ENCODE data around the gene MBLAC1.

The MBLAC1 gene

GRCh38 chr7:100095289-100095688, 31.5 kb upstream of the MBLAC1 start:
- DNase-seq (ENCODE audit: low read depth in 1 of 2, low spot score in 1 of 2), result no peak

DNA sequence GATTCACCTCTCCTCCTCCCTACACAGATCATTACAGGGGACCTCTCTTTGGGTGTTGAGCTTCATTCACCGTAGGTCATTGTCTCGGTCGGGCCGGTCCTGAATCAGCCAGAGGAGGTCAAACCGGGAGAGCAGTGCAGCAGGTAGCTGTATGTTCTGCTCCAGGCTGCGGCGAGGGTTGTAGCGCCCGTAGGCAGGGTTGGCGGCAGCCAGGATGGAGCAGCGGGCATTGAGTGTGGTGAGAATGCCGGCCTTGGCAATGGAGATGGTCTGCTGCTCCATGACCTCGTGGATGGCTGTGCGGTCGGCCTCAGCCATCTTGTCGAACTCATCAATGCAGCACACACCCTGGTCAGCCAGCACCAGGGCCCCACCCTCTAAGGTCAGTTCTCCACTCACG, 31.1 kb upstream of the MBLAC1 start:
- no peak for DNase-seq (ENCODE audit: low read depth in 1 of 2, low spot score in 1 of 2)

DNA sequence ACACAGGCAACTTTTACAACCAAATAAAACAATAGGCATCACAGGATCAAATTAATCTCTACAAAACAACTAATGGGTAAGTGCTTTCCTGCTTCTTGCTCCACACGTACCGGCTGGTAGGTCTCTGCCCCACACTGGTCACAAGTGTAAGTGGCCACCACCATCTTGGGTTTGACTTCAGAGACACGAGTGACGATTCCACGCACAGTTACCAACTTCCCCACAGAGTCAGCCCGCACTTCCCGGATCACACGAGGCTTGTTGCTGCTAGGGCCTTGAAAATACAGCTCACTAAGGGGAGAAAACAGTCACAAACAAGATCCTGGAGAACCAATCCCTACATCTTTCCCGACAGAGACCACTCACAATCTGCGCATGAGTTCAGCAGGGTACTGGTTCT, 27.9 kb upstream of the MBLAC1 start:
- DNase-seq (ENCODE audit: low read depth in 1 of 2, low spot score in 1 of 2), result no peak

DNA sequence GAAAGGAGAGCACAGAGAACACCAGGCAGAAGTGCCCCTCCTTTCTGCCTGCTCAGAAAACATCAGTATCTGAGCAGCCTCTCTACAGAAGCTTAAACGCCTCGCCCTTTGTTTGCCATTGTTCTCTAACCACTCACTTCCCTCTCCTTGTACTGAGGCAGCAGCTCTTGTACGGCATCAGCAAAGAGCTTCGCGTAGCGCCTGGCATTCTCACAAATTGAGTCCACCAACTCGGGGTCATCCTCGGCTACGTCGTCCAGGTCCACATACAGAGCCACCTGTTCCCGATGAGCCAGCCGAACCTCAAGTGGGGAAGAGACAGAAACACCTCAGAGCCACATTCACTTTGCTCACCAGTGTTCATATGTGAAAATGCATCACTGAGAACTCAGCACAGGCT, 27.3 kb upstream of the MBLAC1 start:
- DNase-seq (ENCODE audit: low read depth in 1 of 2, low spot score in 1 of 2), result no peak

GRCh38 chr7:100100420-100101015, 26.2 kb upstream of the MBLAC1 start:
- DNase-seq (ENCODE audit: low read depth in 1 of 2, low spot score in 1 of 2), result peak; percentile 72 to 81

GRCh38 chr7:100101016-100101862, 25.5 kb upstream of the MBLAC1 start, which contains the start of the genes AP4M1 and MCM7:
TSS of gene AP4M1 (plus strand) at chr7:100101643. CDS start at chr7:100101715, 72 bp downstream.
TSS of gene MCM7 (minus strand) at chr7:100101397. CDS start at chr7:100101294, 103 bp downstream.
- DNase-seq (ENCODE audit: low read depth in 1 of 2, low spot score in 1 of 2), result peak; percentile 89 to 97

GRCh38 chr7:100102950-100103840, 23.6 kb upstream of the MBLAC1 start:
- DNase-seq (ENCODE audit: low read depth in 1 of 2, low spot score in 1 of 2), result no peak

DNA sequence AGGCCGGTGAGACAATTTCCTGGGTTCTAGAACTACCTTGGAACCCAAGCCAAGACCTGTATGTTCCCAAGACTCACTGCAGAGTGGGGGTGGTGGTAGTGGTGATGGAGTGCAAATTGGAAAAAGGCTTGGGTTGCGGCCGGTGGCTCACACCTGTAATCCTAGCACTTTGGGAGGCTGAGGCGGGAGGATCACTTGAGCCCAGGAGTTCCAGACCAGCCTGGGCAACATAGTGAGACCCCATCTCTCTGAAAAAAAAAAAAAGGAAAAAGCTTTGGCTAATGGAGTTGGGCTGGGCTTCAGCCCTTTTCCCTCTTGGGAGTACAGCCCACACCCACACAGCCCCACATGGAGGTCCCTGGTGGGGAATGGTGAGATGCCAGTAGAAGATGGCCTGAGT, 21.2 kb upstream of the MBLAC1 start:
- no peak for DNase-seq (ENCODE audit: low read depth in 1 of 2, low spot score in 1 of 2)

- no peak for DNase-seq (ENCODE audit: low read depth in 1 of 2, low spot score in 1 of 2)
Observed at GRCh38 chr7:100106633-100107032, 20.1 kb upstream of the MBLAC1 start.

DNA sequence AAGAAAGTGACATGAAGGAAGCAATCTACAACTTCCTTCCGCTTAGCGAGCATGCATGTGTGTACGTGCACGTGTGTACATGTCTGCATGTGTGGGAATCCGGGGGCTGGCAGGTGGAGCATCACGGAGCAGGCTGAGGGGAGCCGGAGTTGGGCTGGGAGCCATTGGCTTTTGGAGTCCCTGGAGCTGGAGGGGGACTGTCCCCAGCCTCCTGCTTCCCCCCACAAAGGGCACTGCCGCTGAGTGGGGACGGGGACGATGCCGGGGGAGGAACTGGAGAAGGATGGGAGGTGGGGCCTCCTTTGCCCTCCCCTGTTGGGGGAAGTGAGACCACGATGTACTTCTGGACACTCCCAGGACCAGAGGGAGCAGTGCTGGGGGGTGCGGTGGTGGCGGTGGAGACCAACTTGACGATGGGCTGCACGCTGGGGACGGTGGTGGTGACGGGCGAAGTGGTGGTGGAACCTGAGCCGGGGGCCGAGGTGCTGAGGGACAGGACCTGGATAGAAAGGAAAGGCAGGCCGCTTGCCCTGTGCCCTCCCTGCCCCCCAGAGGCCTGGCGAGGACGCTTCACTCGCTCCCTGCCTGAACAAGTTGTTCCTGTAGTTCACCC, 19.5 kb upstream of the MBLAC1 start:
- DNase-seq (ENCODE audit: low read depth in 1 of 2, low spot score in 1 of 2), result no peak

GRCh38 chr7:100107890-100108289, 18.9 kb upstream of the MBLAC1 start:
- no peak for DNase-seq (ENCODE audit: low read depth in 1 of 2, low spot score in 1 of 2)

DNA sequence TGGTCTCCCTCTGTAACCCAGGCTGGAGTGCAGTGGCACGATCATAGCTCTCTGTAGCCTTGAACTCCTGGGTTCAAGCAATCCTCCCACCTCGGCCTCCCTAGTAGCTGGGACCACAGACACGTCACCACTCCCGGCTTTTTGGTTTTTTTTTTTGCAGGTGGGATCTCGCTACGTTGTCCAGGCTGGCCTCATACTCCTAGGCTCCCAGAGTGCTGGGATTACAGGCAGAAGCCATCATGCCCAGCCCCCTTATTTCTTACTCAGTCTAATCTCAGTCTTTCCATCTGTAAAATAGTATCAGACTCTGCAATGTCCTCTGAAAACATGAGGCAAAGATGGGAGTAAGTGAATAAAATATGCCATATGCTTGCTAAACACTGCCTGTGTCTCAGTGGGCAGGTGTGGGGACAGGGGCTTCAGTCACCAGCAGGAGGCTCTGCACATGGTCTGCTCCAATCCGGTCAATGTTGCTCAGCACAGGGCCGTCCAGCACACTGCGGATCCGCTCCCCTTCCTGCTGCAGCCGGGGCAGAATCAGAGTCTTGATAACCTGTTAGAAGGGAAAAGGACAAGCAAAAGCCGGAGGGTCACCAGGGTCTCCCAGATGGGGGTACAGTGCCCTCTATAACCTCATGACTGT, 17.1 kb upstream of the MBLAC1 start:
- DNase-seq (ENCODE audit: low read depth in 1 of 2, low spot score in 1 of 2), result no peak

GRCh38 chr7:100111156-100111555, 15.6 kb upstream of the MBLAC1 start:
- DNase-seq (ENCODE audit: low read depth in 1 of 2, low spot score in 1 of 2), result no peak

GRCh38 chr7:100111914-100112313, 14.9 kb upstream of the MBLAC1 start:
- no peak for DNase-seq (ENCODE audit: low read depth in 1 of 2, low spot score in 1 of 2)

DNA sequence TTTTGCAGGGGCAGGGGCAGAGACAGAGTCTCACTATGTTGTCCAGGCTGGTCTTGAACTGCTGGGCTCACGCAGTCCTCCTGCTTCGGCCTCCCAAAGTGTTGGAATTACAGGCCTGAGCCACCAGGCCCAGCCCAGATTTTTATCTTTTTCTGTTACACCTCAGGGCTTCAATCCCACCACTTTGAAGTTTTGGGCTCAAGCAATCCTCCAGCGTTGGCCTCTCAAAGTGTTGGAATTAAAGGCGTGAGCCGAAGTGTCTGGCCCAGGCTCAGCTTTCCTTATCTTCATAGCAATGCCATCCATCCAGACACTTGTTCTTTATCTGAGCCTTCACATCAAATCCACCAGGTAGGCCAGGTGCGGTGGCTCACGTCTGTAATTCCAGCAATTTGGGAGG, 11.7 kb upstream of the MBLAC1 start:
- no peak for DNase-seq (ENCODE audit: low read depth in 1 of 2, low spot score in 1 of 2)

DNA sequence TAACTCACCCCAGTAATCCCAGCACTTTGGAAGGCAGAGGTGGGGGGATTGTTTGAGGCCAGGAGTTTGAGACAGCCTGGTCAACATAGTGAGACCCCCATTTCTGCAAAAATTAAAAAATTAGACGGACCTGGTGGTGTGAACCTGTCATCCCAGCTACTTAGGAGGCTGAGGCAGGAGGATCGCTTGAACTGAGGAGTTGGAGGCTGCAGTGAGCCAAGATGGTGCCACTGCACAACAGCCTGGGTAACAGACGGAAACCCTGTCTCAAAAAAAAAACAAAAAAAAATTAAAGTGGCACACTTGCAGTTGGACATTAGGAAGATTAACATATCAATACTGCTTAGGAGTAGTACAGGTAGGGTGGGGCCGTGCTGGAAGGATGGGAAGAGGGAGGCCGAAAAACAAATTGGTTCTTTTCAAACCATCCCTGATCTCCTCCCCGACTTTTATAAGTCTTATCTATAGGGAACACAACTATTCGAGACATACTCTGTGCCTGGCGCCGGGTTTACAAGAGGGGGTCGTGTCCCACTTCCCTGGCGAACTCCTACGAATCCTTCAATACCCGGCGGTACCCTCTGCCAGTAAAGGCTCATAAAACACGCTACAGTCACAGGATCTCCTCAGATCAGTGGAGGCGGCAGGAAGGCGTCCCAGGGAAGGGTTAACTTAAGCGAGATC, 8.2 kb upstream of the MBLAC1 start:
- no peak for DNase-seq (ENCODE audit: low read depth in 1 of 2, low spot score in 1 of 2)

GRCh38 chr7:100119072-100119969, 7.4 kb upstream of the MBLAC1 start, which contains the start of the genes CNPY4 and TAF6:
TSS of gene CNPY4 (plus strand) at chr7:100119634. CDS start at chr7:100119745, 111 bp downstream.
TSS of gene TAF6 (minus strand) at chr7:100119358. CDS start at chr7:100114209, 5,149 bp downstream.
- peak; percentile 87 to 95 for DNase-seq (ENCODE audit: low read depth in 1 of 2, low spot score in 1 of 2)

DNA sequence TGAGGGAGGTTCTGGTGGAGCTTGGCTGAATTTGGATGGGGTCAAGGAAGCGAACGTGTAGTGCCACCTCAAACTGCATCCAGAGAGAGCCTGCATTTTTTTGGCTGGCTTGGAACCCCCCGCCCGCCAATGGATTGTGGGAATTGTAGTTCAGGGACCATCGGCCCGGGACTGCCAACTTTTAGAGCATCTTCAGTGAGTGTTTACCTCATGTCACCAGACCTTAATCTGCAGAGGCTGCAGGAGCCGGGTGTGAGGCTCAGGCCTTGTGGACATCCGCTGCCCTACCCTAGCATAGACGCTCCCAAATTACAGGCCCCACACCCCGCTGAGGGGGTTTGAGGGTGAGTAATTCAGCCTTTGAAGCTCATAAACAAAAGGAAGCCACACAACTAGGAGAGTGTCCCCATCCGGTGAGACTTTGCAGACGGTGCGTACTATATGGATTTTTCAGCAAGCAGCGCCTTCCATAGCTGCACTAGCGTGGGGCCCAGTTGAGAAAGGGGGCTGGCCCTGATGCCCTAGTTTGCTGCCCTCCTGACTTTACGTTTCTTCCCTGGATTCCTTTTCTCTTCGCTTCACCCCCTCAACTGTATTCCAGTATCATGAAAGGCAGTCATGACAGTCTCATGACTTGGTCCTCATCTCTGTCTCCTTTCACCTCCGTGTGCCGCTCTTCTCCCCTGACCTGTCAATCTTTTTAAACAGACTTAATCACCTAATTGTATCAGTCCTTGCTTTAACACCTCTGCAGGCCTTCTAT, 6.6 kb upstream of the MBLAC1 start:
- DNase-seq (ENCODE audit: low read depth in 1 of 2, low spot score in 1 of 2), result peak in 1 of 2 donors; percentile 58
